ENCODE data around the gene ZNF93.

GRCh38 chr19:19911150-19911549 lies 10.4 kb downstream of the ZNF93 start:
- TF ChIP-seq CTCF (IDR thresholded peaks at IDR 0.05) (no peak), POLR2A (IDR thresholded peaks at IDR 0.05) (no peak)

All from uterus (tissue), 2 donors.